SK-N-SH treated with all-trans-retinoic acid at 6 μM for 48 hours (cell line): ENCODE measurements around the gene THSD7A.

Experiments used
- ATAC-seq: fragments of 200-7000 bp; cut with Tn5 transposase; 3 replicates; pipeline ENCODE4 v1.9.1; 2020; ENCODE audit warnings: mild to moderate bottlenecking, moderate library complexity
- ARNTL ChIP-seq: fragments of 450-650 bp; formaldehyde crosslinking; IDR thresholded peaks from 2 replicates; pipeline ENCODE4 v1.5.0; 2020; ENCODE audit warnings: low read depth, mild to moderate bottlenecking, moderate library complexity, borderline replicate concordance
- BACH2 ChIP-seq: fragments of 250-450 bp; sonication (Bioruptor Pico); IDR thresholded peaks from 2 replicates; pipeline ENCODE4 v1.9.0; 2021; ENCODE audit warnings: mild to moderate bottlenecking, borderline replicate concordance
- CREB5 ChIP-seq: fragments of 250-450 bp; sonication (Bioruptor Pico); IDR thresholded peaks from 2 replicates; pipeline ENCODE4 v1.5.1; 2020; ENCODE audit warnings: low read depth, mild to moderate bottlenecking, moderate library complexity
- CSDC2 ChIP-seq: fragments of 250-450 bp; sonication (Bioruptor Pico); IDR thresholded peaks from 2 replicates; pipeline ENCODE4 v1.5.0; 2020; ENCODE audit warnings: mild to moderate bottlenecking, moderate library complexity
- CSRNP3 ChIP-seq: fragments of 250-450 bp; sonication (Bioruptor Pico); IDR thresholded peaks from 2 replicates; pipeline ENCODE4 v1.5.1; 2021; ENCODE audit warnings: mild to moderate bottlenecking, moderate library complexity
- ESRRG ChIP-seq: fragments of 250-450 bp; sonication (Bioruptor Pico); IDR thresholded peaks from 2 replicates; pipeline ENCODE4 v1.6.1; 2021; ENCODE audit warnings: mild to moderate bottlenecking
- GLIS3 ChIP-seq: fragments of 250-450 bp; sonication (Bioruptor Pico); IDR thresholded peaks from 2 replicates; pipeline ENCODE4 v1.5.0; 2020; ENCODE audit warnings: mild to moderate bottlenecking, moderate library complexity
- ISL1 ChIP-seq: fragments of 250-450 bp; sonication (Bioruptor Pico); IDR thresholded peaks from 2 replicates; pipeline ENCODE4 v2.1.2; 2022; ENCODE audit warnings: mild to moderate bottlenecking, moderate library complexity
- OSR1 ChIP-seq: fragments of 250-450 bp; sonication (Bioruptor Pico); IDR thresholded peaks from 2 replicates; pipeline ENCODE4 v1.8.0; 2022; ENCODE audit warnings: moderate library complexity, mild to moderate bottlenecking, inconsistent platforms
- PPARA ChIP-seq: fragments of 250-450 bp; sonication (Bioruptor Pico); IDR thresholded peaks from 2 replicates; pipeline ENCODE4 v1.5.0; 2020; ENCODE audit warnings: mild to moderate bottlenecking, borderline replicate concordance
- SNAI2 ChIP-seq: fragments of 250-450 bp; sonication (Bioruptor Pico); IDR thresholded peaks from 2 replicates; pipeline ENCODE4 v1.5.0; 2020; ENCODE audit warnings: mild to moderate bottlenecking, moderate library complexity
- TOX ChIP-seq: fragments of 250-450 bp; sonication (Bioruptor Pico); IDR thresholded peaks from 2 replicates; pipeline ENCODE4 v1.8.0; 2021; ENCODE audit warnings: mild to moderate bottlenecking, moderate library complexity, borderline replicate concordance
- ZC3H10 ChIP-seq: fragments of 250-450 bp; sonication (Bioruptor Pico); IDR thresholded peaks from 2 replicates; pipeline ENCODE4 v1.5.1; 2021; ENCODE audit warnings: mild to moderate bottlenecking, moderate library complexity
- ZFP3 ChIP-seq: fragments of 250-450 bp; sonication (Bioruptor Pico); IDR thresholded peaks from 2 replicates; pipeline ENCODE4 v1.5.0; 2020; ENCODE audit warnings: mild to moderate bottlenecking, moderate library complexity
- ZFP30 ChIP-seq: fragments of 450-650 bp; formaldehyde crosslinking; IDR thresholded peaks from 2 replicates; pipeline ENCODE4 v1.5.0; 2022; ENCODE audit warnings: mild to moderate bottlenecking, moderate library complexity
- ZNF565 ChIP-seq: fragments of 450-650 bp; formaldehyde crosslinking; conservative IDR thresholded peaks from 2 replicates; pipeline ENCODE4 v1.5.0; 2020; ENCODE audit warnings: low read depth, mild to moderate bottlenecking, moderate library complexity
- ZNF70 ChIP-seq: fragments of 450-650 bp; formaldehyde crosslinking; IDR thresholded peaks from 2 replicates; pipeline ENCODE4 v1.5.0; 2020; ENCODE audit warnings: mild to moderate bottlenecking, moderate library complexity
- ZNF8 ChIP-seq: fragments of 450-650 bp; formaldehyde crosslinking; IDR thresholded peaks from 2 replicates; pipeline ENCODE4 v1.5.0; 2020; ENCODE audit warnings: mild to moderate bottlenecking, moderate library complexity
- TF ChIP-seq, protein P1 (sequence below): fragments of 250-450 bp; sonication (Bioruptor Pico); IDR thresholded peaks from 2 replicates; pipeline ENCODE4 v1.8.0; 2021; ENCODE audit warnings: low read depth, mild to moderate bottlenecking, moderate library complexity, borderline replicate concordance
- TF ChIP-seq, protein P2 (sequence below): fragments of 250-450 bp; sonication (Bioruptor Pico); IDR thresholded peaks from 2 replicates; pipeline ENCODE4 v1.8.0; 2020; ENCODE audit warnings: mild to moderate bottlenecking, moderate library complexity, borderline replicate concordance
- TF ChIP-seq, protein P3 (sequence below): fragments of 250-450 bp; sonication (Bioruptor Pico); IDR thresholded peaks from 2 replicates; pipeline ENCODE4 v1.5.0; 2020; ENCODE audit warnings: mild to moderate bottlenecking, moderate library complexity

The THSD7A gene

DNA sequence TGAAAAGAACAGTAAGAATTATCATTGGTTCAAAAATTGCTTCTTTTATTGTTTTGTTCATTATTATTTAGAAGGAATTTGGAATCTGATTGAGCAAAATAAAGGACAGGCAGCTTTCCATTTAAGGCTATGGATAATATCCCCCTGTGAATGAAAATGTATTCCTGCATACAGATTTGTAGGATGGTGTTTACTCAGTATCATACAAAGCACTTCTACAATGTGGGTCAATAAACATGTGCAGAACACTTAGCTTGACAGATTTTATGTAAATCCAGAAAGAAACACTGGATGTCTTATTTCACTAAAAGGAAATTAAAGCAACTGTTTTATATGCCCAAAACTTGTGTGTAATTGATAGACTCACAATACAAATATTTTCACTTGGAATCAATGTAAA lies 189.7 kb downstream of the THSD7A start:
- ATAC-seq: no peak
- TF ChIP-seq CSRNP3 (CRISPR knock-in tag) (no peak), TOX (no peak), ARNTL (CRISPR knock-in tag) (no peak), CSDC2 (CRISPR knock-in tag) (no peak), SNAI2 (CRISPR knock-in tag) (no peak), BACH2 (CRISPR knock-in tag) (no peak), ZNF8 (CRISPR knock-in tag) (no peak), ZFP30 (CRISPR knock-in tag) (no peak), ESRRG (CRISPR knock-in tag) (no peak), CREB5 (CRISPR knock-in tag) (no peak), GLIS3 (no peak), OSR1 (CRISPR knock-in tag) (no peak), ZNF70 (CRISPR knock-in tag) (no peak), ISL1 (CRISPR knock-in tag) (no peak), PPARA (CRISPR knock-in tag) (no peak), ZNF565 (CRISPR knock-in tag) (no peak), ZC3H10 (CRISPR knock-in tag) (no peak)
- TF ChIP-seq, protein P1, sequence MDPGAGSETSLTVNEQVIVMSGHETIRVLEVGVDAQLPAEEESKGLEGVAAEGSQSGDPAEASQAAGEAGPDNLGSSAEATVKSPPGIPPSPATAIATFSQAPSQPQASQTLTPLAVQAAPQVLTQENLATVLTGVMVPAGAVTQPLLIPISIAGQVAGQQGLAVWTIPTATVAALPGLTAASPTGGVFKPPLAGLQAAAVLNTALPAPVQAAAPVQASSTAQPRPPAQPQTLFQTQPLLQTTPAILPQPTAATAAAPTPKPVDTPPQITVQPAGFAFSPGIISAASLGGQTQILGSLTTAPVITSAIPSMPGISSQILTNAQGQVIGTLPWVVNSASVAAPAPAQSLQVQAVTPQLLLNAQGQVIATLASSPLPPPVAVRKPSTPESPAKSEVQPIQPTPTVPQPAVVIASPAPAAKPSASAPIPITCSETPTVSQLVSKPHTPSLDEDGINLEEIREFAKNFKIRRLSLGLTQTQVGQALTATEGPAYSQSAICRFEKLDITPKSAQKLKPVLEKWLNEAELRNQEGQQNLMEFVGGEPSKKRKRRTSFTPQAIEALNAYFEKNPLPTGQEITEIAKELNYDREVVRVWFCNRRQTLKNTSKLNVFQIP: no peak
- TF ChIP-seq, protein P2, sequence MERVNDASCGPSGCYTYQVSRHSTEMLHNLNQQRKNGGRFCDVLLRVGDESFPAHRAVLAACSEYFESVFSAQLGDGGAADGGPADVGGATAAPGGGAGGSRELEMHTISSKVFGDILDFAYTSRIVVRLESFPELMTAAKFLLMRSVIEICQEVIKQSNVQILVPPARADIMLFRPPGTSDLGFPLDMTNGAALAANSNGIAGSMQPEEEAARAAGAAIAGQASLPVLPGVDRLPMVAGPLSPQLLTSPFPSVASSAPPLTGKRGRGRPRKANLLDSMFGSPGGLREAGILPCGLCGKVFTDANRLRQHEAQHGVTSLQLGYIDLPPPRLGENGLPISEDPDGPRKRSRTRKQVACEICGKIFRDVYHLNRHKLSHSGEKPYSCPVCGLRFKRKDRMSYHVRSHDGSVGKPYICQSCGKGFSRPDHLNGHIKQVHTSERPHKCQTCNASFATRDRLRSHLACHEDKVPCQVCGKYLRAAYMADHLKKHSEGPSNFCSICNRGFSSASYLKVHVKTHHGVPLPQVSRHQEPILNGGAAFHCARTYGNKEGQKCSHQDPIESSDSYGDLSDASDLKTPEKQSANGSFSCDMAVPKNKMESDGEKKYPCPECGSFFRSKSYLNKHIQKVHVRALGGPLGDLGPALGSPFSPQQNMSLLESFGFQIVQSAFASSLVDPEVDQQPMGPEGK (CRISPR knock-in tag): no peak

DNA sequence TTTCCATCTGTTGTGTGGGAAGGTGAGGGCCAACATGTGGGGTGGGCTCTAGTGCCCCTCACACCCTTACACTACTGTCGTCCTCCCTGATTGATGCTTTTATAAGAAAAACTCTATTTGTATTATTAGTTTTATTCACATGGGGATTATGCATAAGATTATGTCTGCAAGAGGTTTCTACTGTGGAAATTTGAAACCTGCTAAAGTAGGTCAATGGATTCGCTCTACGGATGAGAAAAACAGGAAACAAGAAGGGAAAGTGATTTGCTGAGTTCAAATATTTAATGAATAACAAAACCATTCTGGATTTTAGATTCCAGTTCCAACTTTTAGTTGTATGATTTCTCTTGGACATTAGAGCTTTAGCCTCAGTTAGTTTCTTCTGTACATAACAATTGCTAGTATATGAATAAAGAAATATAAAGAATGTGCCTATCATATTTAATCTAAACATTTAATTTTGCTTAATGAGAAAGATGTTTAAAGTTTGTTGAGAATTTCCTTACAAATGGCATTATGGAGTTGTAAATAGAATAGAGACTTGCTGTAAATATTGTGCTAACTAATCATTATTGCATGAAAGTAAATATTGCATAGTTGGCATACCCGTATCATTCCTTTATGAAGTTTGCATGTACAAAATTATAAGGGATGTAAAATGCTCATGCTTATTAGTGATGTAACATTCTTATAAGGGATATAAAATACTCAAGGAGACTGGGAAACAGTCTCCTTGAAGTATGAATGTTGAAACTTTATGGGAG lies 193.8 kb downstream of the THSD7A start:
- ATAC-seq: no peak
- TF ChIP-seq ZNF565 (CRISPR knock-in tag) (no peak), CSRNP3 (CRISPR knock-in tag) (no peak), ZNF8 (CRISPR knock-in tag) (no peak), ISL1 (CRISPR knock-in tag) (no peak), PPARA (CRISPR knock-in tag) (no peak), SNAI2 (CRISPR knock-in tag) (no peak), ZFP3 (no peak)
- TF ChIP-seq, protein P1: no peak

DNA sequence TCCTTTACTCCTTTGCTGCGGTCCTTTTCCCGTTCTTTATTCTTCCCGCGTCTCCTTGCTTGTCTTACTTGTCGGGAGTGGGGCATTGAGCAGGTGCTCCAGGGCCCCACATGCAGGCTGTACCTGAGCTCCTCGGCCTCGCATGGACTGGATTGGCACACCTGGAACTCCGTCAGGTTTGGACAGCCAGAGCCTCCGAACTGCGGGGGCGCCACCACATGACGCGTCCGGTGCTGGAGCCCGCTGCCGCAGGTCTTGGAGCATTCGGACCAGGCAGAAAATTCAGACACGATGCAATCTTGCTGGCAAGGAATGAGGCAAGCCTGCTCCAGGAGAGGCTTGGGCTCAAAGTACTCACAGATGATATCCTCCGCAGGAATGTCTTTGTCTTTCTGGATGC lies 195.7 kb downstream of the THSD7A start:
- no peak for ATAC-seq

More for the DNA sequence above, 195.7 kb downstream of the THSD7A start:
- TF ChIP-seq CSDC2 (CRISPR knock-in tag) (no peak), GLIS3 (no peak), ISL1 (CRISPR knock-in tag) (no peak), ZC3H10 (CRISPR knock-in tag) (no peak), ZFP3 (no peak)
- TF ChIP-seq, protein P3, sequence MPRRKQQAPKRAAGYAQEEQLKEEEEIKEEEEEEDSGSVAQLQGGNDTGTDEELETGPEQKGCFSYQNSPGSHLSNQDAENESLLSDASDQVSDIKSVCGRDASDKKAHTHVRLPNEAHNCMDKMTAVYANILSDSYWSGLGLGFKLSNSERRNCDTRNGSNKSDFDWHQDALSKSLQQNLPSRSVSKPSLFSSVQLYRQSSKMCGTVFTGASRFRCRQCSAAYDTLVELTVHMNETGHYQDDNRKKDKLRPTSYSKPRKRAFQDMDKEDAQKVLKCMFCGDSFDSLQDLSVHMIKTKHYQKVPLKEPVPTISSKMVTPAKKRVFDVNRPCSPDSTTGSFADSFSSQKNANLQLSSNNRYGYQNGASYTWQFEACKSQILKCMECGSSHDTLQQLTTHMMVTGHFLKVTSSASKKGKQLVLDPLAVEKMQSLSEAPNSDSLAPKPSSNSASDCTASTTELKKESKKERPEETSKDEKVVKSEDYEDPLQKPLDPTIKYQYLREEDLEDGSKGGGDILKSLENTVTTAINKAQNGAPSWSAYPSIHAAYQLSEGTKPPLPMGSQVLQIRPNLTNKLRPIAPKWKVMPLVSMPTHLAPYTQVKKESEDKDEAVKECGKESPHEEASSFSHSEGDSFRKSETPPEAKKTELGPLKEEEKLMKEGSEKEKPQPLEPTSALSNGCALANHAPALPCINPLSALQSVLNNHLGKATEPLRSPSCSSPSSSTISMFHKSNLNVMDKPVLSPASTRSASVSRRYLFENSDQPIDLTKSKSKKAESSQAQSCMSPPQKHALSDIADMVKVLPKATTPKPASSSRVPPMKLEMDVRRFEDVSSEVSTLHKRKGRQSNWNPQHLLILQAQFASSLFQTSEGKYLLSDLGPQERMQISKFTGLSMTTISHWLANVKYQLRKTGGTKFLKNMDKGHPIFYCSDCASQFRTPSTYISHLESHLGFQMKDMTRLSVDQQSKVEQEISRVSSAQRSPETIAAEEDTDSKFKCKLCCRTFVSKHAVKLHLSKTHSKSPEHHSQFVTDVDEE (CRISPR knock-in tag): no peak
